CD4-positive, alpha-beta T cell (primary cell): ENCODE measurements around the gene GLO1. TPM values are rescaled to one million over a fixed set of nuclear protein-coding genes. Genes with fewer than 3 reads are reported as not detected.

ENCODE experiments used
- ATAC-seq: fragments of 200-7000 bp; cut with Tn5 transposase; one replicate; pipeline ENCODE4 v1.10.0; 2022; ENCODE audit warnings: mild to moderate bottlenecking; ENCODE audit not compliant: poor library complexity
- CTCF ChIA-PET: fragments of 350-600 bp; sonication (Branson Sonifier 250); formaldehyde crosslinking; loops from one replicate; lab custom pipeline; 2021; ENCODE audit warnings: antibody characterized with exemption, inconsistent platforms; lab: Charles Lee
- POLR2A ChIA-PET: fragments of 350-600 bp; sonication (Branson Sonifier 250); formaldehyde crosslinking; loops from one replicate; lab custom pipeline; 2021; ENCODE audit warnings: antibody characterized with exemption, inconsistent platforms; lab: Charles Lee
- DNase-seq, 14 experiments: peaks; one replicate each; pipeline ENCODE4 v3.0.0-alpha.2; 2013 to 2020; ENCODE audit warnings: mixed read lengths in 2 of 14
- H3K27ac ChIP-seq, 2 donors: one replicate each; pipeline versions ENCODE4 v1.5.1 to v1.7.0; 2013; ENCODE audit warnings: low read length in 2 of 2, low read depth in 1 of 2, mild to moderate bottlenecking in 1 of 2
- H3K27me3 ChIP-seq, 2 experiments: 1 replicate in 1 of 2; 2 replicates in 1 of 2; pipeline versions ENCODE4 v1.6.1 to v1.7.0; 2013; ENCODE audit warnings: low read length in 2 of 2, control low read depth in 1 of 2, mild to moderate bottlenecking in 1 of 2, moderate library complexity in 1 of 2; ENCODE audit not compliant: insufficient read depth in 2 of 2, control insufficient read depth in 1 of 2
- H3K36me3 ChIP-seq: one replicate; pipeline ENCODE4 v1.6.1; 2013; ENCODE audit warnings: low read length, control low read depth; ENCODE audit not compliant: insufficient read depth
- H3K4me1 ChIP-seq: one replicate; pipeline ENCODE4 v1.6.1; 2013; ENCODE audit warnings: low read length, control low read depth; ENCODE audit not compliant: insufficient read depth
- H3K4me3 ChIP-seq: one replicate; pipeline ENCODE4 v1.5.1; 2013; ENCODE audit warnings: mild to moderate bottlenecking, low read length, moderate library complexity
- H3K9me3 ChIP-seq, 2 experiments: 1 replicate in 1 of 2; 2 replicates in 1 of 2; pipeline versions ENCODE4 v1.6.1 to v1.7.0; 2013; ENCODE audit warnings: low read length in 2 of 2, mild to moderate bottlenecking in 2 of 2, control low read depth in 1 of 2, moderate library complexity in 1 of 2; ENCODE audit not compliant: control insufficient read depth in 1 of 2, insufficient read depth in 1 of 2
- H3K27ac Mint-ChIP-seq: one replicate; pipeline ENCODE4 v1.8.0; 2020; ENCODE audit warnings: mixed read lengths
- H3K27me3 Mint-ChIP-seq: one replicate; pipeline ENCODE4 v1.8.0; 2021; ENCODE audit warnings: mixed read lengths
- H3K36me3 Mint-ChIP-seq: one replicate; pipeline ENCODE4 v1.8.0; 2021; ENCODE audit warnings: low read depth, mixed read lengths
- H3K4me1 Mint-ChIP-seq: one replicate; pipeline ENCODE4 v1.8.0; 2021; ENCODE audit warnings: low read depth, mixed read lengths
- H3K4me3 Mint-ChIP-seq: one replicate; pipeline ENCODE4 v1.8.0; 2020; ENCODE audit warnings: mild to moderate bottlenecking, mixed read lengths
- H3K9me3 Mint-ChIP-seq: one replicate; pipeline ENCODE4 v1.8.0; 2020; ENCODE audit warnings: mixed read lengths
- CTCF ChIP-seq: fragments of 200-600 bp; IDR thresholded peaks from one replicate; pipeline ENCODE4 v1.8.0; 2022; ENCODE audit warnings: antibody characterized with exemption, mild to moderate bottlenecking
- intact Hi-C, 2 experiments: fragments of 100-400 bp; cut with DNase I in 1 of 2; cut with micrococcal nuclease in 1 of 2; formaldehyde crosslinking; loops; one replicate each; pipeline versions ENCODE4 v1.15.1 to v1.9.0; 2023 to 2025; cut with DNase I, micrococcal nuclease
- total RNA-seq, 174 experiments: library from RNA in 2 of 174; stranded (reverse) in 2 of 174; gene quantifications; one replicate each; pipeline ENCODE4 v1.2.3 and lab custom pipeline; 2021 to 2026

The GLO1 gene
- total RNA-seq, 2 experiments from 2014 or later, result 24.1 to 26.2 TPM

GRCh38 chr6:38650207-38650752, 52.7 kb downstream of the GLO1 start:
- H3K4me3 ChIP-seq, result no peak overlapping the region
- ATAC-seq, result no peak
- POLR2A ChIA-PET, result no interaction called here

DNA sequence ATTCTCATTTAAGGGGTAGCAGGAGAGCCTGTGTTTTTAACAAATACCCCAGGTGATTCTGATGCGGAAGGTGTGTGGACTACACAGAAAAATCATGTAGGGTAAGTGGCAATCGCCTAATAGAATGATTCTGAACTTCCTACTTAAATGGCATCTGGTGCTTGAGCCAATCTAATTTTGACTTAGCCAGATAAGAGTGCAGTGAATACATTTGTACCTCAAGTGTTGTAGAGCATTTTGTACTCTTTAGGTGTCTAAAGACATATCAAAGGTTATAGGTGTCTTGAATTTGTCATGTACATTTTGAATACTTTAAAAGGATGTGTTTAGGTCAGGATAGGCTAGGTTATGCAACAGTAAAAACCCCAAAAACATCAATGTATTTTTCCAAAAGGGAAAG, 53.2 kb downstream of the GLO1 start:
- Histone ChIP-seq H3K27ac (no peak overlapping the region), H3K4me1 (no peaks in the 10 kb centered on the region), H3K9me3 (no peaks in the 10 kb centered on the region), H3K4me3 (no peak overlapping the region), H3K36me3 (no peaks in the 10 kb centered on the region), H3K27me3 (no peaks in the 10 kb centered on the region)
- CTCF ChIA-PET, result no interaction called here
- Mint-ChIP-seq H3K27ac (no peak overlapping the region), H3K4me3 (no peak overlapping the region), H3K36me3 (peaks cover 15% of the 10 kb centered on the region), H3K4me1 (no peaks in the 10 kb centered on the region), H3K9me3 (no peaks in the 10 kb centered on the region), H3K27me3 (no peaks in the 10 kb centered on the region)
- TF ChIP-seq CTCF, result no peak
- POLR2A ChIA-PET, result no interaction called here
- intact Hi-C loops, result no loop called here
- ATAC-seq, result no peak
- DNase-seq, result no peak

More at GRCh38 chr6:38650207-38650752, 52.7 kb downstream of the GLO1 start:
- CTCF ChIA-PET, result no interaction called here
- no peak for DNase-seq
- no peak overlapping the region for H3K4me3 Mint-ChIP-seq
- no peaks in the 10 kb centered on the region for H3K27me3 ChIP-seq
- H3K9me3 ChIP-seq, result no peaks in the 10 kb centered on the region
- H3K27ac Mint-ChIP-seq, result no peak overlapping the region
- intact Hi-C loops, result no loop called here
- H3K27ac ChIP-seq, result no peak overlapping the region
- no peak for TF ChIP-seq CTCF
- no peaks in the 10 kb centered on the region for H3K4me1 Mint-ChIP-seq
- no peaks in the 10 kb centered on the region for H3K27me3 Mint-ChIP-seq
- H3K36me3 ChIP-seq, result no peaks in the 10 kb centered on the region
- H3K36me3 Mint-ChIP-seq, result peaks cover 15% of the 10 kb centered on the region
- no peaks in the 10 kb centered on the region for H3K4me1 ChIP-seq
- no peaks in the 10 kb centered on the region for H3K9me3 Mint-ChIP-seq

DNA sequence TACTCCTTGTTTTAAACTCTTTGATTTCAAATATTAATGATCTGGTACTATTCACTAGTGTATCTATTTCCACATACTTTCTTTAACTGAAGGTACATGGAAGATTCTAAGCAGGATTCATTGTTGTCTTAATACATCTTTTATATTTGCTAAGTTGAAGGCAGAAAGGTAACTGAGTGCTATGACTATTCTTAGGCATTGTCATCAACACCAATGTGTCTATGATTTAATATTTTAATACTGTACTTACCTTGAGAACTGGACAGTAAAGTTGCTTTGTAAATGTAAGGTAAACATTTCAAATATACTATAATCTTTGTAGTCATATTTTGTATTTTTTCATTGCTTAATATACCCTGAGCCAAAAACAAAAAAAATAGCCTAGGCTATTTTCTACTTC, 54.3 kb downstream of the GLO1 start:
- ATAC-seq (no peak), DNase-seq (no peak)
- no peaks in the 10 kb centered on the region for H3K4me1 Mint-ChIP-seq
- H3K27me3 ChIP-seq, result no peaks in the 10 kb centered on the region
- no peaks in the 10 kb centered on the region for H3K27me3 Mint-ChIP-seq
- no peaks in the 10 kb centered on the region for H3K4me1 ChIP-seq
- H3K27ac ChIP-seq, result no peak overlapping the region
- H3K27ac Mint-ChIP-seq, result no peak overlapping the region
- no peaks in the 10 kb centered on the region for H3K9me3 ChIP-seq
- H3K4me3 Mint-ChIP-seq, result no peak overlapping the region
- POLR2A ChIA-PET, result no interaction called here
- H3K4me3 ChIP-seq, result no peak overlapping the region
- peaks cover 15% of the 10 kb centered on the region for H3K36me3 Mint-ChIP-seq
- TF ChIP-seq CTCF, result no peak
- CTCF ChIA-PET, result interaction anchor here (0.6 kb wide), 1 partner anchor 403 kb away, joined by 3 read pairs; no protein-coding TSS in a partner anchor
- no peaks in the 10 kb centered on the region for H3K9me3 Mint-ChIP-seq
- H3K36me3 ChIP-seq, result no peaks in the 10 kb centered on the region
- intact Hi-C loops, result no loop called here
